ENCODE measurements around the gene CHDH.

CHDH gene

DNA sequence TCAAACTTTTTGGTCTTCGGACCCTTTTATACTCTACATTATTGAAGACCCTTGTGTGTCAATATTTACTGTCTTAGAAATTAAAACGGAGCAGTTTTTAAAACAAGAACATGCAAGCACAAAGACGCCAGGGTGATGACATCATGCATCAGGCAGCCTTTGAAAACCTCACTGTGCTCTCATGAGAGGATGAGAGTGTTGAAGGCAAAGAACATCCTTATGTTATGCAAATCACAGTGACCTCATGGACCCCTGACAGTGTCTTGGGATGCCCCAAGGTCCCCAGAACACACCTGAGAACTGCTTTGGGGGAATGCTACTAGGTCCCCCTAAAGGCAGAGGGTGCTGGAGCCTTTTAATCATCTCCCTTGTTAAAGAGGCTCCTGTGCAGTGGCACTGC, 51.6 kb downstream of the CHDH start:
- FAIRE-seq, result no peak
- no peak for DNase-seq (ENCODE audit: insufficient read length, low spot score)

DNA sequence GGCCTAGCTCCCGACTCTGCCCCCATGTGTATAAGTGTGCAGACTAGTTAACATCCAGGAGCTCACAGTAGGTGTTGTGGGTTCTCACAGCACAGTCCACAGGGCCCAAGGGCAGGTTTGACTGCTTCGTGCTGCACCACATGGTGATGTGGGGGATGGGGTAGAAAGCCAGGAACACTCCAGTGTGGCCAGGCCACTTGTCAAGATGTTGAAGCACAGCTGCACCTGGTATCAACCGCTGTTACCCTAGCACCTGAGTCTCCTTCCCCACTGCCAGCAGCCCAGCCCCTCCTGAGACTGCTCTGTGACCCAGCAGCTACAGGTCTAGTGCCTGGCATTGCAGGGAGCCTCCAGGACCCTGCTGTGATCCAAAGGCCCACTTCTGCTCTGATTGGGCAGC, 53.4 kb downstream of the CHDH start:
- DNase-seq (ENCODE audit: insufficient read length, low spot score) (no peak), FAIRE-seq (no peak)

DNA sequence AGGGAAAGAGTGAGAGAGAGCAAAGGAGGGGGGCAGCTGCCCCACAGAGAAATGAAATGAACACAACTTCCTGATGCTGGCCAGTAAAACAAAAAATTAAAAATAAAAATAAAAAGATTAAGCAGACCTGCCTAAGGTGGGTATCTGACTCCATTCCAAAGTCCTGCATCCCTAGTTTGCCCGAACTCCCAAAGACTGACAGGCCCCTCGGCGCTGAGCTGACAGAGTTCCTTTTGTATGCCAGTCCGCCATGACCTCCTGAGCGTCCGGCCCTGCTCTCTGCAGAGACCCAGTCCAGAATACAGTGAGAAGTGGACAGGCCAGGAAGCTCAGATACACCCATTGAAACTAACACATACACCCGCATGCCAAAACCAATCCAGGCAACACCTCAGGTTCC, 54.9 kb downstream of the CHDH start:
- FAIRE-seq (no peak), DNase-seq (ENCODE audit: insufficient read length, low spot score) (no peak)

DNA sequence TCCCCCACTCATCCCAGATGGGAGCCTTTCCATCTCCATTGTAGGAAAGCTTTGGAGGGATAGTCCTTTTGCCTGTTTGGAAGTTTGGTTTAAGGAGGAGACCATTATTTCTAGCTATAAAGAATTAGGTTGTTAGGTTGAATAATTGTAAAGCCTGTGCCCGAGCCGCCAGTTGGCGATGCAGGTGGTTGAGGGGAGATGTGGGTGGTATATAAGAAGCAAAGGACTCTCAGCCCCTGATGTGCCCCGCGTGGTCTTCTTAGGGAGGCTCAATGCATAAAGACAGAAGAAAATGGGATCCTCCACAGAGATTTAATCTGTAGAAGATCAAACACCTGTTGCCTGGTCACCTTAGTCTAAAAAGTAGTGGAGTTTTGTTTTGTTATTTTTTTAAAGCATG, 55.7 kb downstream of the CHDH start:
- FAIRE-seq, result no peak

DNA sequence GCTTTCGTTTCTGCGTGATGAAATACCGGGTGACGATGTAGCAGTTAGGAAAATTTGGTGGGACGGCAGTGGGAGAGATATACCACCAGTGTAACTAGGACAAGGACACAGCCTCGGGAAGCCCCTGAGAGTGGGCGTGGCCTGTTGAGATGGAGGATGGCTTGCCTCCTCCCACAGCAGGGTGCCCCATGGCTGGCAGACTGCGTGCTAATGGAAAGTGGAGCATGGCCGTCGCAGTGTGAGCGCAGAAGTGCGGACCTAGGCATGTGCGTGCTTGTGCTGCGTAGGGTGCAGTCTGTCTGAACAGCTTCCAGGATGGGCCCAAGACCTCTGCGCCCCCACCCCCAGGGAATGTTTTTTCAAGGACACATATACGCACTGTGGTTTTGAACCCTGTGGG, 56.8 kb downstream of the CHDH start:
- FAIRE-seq, result no peak

More for the DNA sequence above, 55.7 kb downstream of the CHDH start:
- no peak for DNase-seq (ENCODE audit: insufficient read length, low spot score)

DNA sequence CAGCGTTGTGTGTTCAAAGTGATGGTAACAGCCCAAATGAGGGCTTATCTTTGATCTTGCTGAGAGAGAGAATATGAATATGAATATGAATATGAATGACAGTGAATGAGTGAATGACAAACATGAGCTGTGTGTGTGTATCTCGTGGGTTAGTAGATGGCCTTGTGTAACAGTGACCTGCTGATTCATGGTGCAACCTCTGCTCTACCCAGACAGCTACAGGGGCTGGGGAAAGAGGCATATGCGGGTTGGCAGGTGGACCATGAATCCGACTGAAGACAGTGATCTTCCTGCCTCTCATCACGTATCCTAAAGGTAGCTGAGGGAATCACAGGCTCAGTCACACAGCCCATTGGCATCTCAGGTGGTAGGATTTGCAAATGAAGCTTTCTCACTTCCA, 58.2 kb downstream of the CHDH start:
- FAIRE-seq (no peak), DNase-seq (ENCODE audit: insufficient read length, low spot score) (no peak)

More for the DNA sequence above, 56.8 kb downstream of the CHDH start:
- DNase-seq (ENCODE audit: insufficient read length, low spot score), result no peak

DNA sequence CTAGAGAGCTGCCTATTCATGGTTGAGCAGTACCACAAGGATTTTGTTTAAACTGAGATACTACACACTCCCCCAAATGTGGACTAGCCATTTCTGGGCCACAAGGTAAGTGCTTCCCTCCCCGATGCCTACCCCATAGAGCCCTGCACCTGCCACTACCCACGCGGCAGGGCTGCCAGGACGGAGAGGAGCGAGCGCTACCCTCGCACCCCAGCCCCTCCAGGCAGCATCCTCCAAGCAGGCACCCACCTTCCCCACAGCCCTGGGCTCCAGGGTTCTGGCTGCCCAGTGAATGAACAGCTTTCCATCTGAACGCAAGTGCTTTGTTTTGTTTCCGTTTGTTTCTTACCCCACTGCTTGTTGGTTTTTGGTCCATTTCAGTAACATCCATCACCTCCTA, 59.2 kb downstream of the CHDH start:
- DNase-seq (ENCODE audit: insufficient read length, low spot score) (no peak), FAIRE-seq (no peak)

DNA sequence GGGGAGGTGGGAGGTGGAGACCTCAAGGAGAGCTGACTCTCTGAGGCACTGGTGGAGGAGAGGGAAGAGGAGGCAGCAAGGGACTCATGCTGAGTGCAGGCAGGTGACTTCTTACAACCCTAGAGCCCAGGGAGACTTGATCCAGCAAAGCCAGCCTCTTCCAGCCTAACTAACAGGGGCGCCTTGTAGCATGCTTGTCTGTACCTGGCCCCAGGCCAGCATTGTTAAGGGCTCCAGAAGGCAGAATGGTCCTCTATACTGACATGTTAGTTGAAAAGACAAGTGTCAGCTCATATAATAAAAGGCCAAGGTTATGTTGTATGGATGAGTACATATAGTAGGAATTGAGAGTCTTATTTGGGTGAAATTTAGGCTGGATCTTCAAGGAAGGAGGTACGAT, 65.4 kb downstream of the CHDH start:
- DNase-seq (ENCODE audit: insufficient read length, low spot score), result no peak
- FAIRE-seq, result no peak

DNA sequence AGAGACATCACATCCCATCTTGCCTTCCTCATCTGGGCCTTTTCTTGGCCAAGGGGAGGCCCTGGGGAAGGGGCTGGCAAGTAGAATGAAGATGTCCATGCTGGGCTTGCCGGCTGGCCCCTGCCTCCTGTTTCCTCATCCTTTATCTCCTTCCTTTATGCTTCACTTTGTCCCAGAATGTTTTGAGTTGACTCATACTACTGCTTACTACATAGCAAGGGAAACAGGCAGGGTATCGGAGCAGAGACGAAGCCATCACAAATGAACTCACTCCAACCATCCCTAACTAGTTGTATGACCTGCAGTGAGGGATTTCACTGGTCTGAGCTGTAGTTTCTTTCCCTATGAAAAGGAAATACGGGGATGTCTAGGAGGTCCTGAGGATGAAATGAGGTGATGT, 66.0 kb downstream of the CHDH start:
- DNase-seq (ENCODE audit: insufficient read length, low spot score) (no peak), FAIRE-seq (no peak)

DNA sequence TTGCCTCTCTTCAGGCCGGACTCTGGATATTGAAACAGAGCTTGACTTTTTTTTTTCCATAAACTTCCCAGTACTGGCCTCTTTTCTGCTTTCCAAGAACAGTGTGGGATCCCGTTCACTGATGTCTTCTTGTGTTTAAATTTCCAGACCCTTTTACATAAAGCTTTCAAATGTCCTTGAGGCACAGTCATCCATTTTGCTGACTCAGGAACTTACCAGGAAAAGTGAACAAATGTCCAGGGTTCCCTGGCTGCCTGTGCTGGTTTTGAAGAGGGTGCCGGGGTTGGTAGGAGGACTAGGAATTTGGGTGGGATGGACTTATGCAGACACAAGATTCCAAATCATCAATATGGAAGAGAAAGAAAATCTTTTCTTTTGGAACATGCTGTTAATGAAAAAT, 68.1 kb downstream of the CHDH start:
- DNase-seq (ENCODE audit: insufficient read length, low spot score) (no peak), FAIRE-seq (no peak)

DNA sequence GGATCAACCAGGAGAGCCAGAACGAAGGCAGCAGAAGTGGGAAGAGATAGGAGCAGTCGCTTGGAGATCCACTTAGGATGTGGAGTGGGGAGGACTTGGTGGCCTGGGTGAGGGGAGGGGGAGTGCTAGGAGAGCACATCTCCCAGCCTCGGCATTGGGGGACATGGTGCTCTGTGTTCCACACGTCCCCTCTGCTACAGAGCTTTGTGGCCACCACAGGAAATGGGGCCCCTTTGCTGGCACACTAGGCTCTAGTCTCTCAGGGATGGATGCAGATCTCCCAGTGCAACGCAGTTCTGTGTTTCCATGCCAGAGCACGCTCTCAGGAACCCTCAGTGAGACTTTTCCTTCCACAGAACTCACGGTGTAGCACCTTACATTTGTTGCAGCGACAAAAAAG, 68.8 kb downstream of the CHDH start:
- DNase-seq (ENCODE audit: insufficient read length, low spot score) (no peak), FAIRE-seq (no peak)

DNA sequence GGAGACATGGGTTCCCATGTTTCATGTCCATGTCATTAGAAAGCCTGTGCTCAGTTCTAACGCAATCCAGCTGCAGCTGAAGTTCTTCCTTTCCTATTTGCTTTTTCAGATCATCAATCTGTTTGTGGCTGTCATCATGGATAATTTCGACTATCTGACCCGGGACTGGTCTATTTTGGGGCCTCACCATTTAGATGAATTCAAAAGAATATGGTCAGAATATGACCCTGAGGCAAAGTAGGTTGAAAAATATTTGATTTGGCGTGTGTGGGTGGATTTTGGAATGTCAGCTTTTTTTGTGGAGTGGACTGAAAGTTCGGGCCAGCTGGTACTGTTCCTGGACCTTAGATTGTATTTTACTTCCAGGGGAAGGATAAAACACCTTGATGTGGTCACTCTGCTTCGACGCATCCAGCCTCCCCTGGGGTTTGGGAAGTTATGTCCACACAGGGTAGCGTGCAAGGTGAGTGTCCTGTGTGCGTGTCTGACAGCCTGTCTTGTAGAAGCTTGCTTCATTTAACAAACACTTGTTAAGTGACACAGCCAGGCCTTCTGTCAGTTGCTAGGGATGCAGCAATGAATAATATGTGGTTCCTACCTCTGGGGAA, 69.6 kb downstream of the CHDH start:
- DNase-seq (ENCODE audit: insufficient read length, low spot score) (no peak), FAIRE-seq (no peak)

DNA sequence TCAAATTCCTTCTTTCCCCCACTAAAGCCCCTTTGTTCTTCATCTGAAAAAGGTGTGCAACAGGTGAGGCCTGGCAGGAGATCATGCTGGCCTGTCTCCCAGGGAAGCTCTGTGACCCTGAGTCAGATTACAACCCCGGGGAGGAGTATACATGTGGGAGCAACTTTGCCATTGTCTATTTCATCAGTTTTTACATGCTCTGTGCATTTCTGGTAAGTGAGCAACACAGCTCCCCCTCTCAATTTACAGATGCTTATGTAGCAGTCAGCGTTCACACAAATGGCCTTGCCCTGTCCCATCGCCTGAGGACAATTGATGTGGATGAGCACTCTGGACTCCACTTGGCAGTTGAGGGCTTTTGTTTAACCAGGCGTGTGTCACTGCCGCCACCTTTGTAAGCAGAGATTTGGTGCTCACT, 70.4 kb downstream of the CHDH start:
- DNase-seq (ENCODE audit: insufficient read length, low spot score), result no peak
- no peak for FAIRE-seq

DNA sequence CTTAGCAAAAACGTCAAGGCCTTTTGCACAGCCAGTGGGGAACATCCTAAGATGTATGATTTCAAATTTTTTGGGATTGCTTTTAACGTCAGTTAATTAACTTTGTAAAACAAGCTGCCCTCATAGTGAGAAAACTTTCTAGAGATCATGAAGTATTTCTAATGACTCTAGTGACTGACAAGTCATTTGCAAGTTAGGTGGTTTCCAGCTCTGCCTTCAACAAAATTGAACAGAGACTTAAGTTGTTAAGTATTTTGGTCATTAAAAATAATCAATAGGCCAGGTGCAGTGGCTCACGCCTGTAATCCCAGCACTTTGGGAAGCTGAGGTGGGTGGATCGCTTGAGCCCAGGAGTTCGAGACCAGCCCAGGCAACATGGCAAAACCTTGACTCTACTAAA, 71.2 kb downstream of the CHDH start:
- FAIRE-seq, result peak; percentile 86
- no peak for DNase-seq (ENCODE audit: insufficient read length, low spot score)

DNA sequence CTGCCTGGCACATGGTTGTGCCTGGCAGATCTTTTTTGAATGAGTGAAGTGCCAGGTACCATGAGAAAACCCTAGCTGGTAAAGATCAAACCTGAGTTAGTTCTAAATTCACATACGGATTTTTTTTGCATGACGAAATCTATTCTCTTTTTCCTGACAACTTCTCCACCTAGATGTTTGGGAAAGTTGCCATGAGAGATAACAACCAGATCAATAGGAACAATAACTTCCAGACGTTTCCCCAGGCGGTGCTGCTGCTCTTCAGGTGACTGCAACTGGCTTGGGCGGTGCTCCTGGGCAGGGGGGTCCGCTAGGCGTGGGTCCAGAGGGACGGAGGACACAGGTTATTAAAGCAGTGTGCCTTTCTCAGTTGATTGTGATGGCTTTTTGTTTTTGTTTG, 71.8 kb downstream of the CHDH start:
- DNase-seq (ENCODE audit: insufficient read length, low spot score) (no peak), FAIRE-seq (no peak)

DNA sequence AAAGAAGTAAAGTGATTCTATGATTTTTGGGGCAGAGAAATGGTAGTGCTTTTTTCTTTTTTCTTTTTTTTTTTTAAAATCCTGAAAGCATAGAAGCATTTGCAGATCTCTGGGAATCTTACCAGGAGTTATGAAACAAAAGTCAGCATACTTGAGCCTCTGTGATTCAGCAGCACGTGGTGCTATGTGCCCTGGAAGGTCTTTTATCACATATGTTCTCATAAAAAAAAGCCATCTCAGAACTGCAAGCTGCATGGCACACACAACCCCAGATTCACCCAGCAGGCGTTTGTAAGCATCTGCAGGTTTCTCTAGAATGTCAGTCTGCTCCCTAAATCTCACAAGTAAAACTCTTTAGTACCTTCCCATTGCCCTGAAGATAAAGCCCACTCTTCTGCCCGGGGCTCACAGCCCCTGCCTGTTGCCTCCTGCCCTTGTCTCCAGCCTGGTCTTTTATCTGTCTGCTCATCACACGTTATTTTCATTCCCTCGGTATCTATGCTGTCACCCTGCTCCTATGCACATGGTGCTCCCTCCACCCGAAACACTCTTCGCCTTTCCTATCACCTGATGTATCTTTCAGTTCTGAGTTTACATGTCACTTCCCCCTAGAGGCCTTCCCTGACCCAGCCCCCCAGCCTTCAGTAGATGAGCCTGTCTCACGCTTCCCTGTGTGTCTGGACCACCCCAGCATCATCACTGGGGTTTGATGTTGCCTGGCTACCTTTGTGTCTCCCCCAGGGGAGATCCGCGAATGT, 72.4 kb downstream of the CHDH start:
- FAIRE-seq (peak; percentile 96), DNase-seq (ENCODE audit: insufficient read length, low spot score) (peak; percentile 59)

DNA sequence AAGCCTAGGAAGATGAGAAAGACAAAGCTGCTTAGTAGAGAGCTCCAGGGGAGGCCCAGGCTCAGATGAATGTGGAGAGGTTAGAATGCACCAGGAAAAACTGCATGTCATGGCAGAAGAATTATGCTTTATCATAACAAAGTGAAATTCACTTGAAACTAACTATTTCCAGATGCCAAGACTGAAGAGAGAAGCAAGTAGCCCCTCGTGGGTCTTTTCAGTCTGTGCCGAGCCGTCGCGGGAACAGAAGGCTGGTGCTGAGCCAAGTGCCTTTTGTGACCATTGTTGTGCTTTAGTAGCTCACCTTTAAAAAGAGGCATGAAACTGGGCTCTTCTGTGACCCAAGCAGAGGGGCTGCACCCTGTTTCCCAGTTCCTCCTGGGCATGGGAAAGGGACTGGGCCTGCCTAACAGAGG, 73.2 kb downstream of the CHDH start:
- no peak for DNase-seq (ENCODE audit: insufficient read length, low spot score)
- FAIRE-seq, result no peak

DNA sequence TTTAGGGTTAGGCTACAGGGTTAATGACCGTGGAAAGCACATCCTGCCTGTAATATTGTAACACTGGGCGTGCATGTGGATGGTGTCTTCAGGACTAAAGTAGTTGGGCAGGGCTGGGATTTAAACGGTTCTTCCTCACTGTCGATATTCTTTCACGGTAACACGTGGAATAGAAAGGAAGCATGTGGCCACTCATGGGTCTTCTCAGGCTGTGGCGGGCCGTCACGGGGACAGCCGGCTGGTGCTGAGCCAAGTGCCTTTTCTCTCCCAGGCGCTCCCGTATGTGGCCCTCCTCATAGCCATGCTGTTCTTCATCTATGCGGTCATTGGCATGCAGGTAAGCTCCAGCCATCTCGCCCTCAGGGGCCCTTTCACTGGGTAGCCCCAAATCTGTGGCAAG, 73.7 kb downstream of the CHDH start:
- FAIRE-seq (peak; percentile 68), DNase-seq (ENCODE audit: insufficient read length, low spot score) (no peak)

DNA sequence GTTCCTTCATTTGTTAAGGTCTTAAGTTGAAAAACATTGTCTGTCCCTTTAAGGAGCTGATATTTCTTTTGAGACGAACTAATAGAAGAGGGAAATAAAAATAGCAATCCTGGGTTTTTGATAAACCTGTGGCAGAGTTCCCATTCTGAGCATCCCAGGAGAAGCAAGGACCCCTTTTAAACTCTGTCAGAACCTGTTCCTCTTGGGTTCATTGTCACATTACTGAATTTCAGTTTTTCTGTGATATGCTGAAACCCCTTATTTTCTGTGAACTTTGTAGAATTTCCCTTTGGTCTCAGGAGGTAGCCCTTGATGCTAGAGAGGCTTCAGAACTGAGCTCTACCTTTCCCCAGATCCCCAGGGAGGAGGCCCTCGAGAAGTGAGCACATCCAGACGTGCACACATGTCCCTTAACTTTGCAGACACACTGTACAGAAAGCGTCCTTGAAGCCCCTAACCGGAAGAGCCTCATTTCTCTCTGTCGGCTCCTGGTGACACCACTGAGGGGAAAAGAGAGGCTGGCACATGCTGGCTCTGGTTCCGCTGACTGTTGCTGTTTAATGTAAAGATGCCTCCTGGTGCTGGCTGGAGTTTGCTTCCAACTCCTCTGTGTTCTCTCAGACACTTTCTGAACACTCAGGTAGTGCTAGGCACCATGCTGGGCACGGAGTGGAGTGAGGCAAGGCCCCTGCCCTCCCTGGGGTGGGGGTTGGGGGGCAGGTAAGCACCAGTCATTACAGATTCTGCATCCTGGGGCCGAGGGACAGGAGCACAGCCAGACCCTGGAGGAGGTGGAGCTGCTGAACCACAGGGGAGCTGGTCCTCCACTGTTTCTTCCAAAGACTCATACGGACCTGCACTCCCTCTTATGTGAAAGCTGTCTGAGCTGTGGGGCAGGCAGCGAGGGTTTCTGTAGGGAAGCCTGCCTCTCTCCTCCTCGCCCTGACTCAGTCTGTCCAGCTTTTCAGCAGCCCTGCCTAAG, 77.5 kb downstream of the CHDH start:
- DNase-seq (ENCODE audit: insufficient read length, low spot score), result no peak
- peak; percentile 85 for FAIRE-seq

DNA sequence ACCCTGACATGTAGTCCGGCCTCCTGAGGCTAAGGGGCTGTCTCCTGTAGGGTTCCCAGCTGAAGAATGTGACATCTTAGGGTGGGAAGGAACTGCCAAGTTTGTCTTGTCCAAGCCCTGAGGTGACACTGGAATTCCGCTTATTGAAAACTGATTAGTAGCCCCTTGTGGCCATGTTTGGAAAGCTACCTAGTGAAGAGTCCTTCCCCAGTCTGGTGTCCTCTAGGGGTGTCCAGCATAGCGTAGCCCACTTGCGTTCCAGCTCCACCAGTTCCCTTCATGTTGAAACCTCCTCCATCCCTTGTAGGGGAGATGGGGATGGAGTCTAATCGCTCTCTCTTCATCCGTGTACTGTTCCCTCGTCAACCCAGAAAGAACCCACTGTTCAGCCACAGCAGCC, 79.5 kb downstream of the CHDH start:
- DNase-seq (ENCODE audit: insufficient read length, low spot score) (no peak), FAIRE-seq (no peak)

DNA sequence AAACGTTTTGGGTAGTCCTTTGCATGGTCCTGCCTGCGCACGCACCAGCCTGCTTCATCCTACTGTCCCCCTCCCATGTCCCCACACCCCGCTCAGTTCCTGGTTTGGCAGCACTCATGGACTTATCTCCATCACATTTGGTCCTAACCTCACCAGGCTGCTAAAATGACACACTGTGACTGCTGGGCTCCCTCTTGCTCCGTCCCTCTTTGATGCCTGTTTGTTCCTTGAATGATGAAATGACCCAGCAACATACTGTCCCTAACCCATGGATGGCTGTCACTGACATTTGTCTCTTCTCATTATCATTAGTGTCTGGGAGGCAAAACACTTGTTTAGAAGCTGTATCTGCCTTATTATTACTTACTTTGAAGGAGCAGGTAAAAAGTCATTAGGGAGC, 80.5 kb downstream of the CHDH start:
- DNase-seq (ENCODE audit: insufficient read length, low spot score) (no peak), FAIRE-seq (no peak)
